Endodermal cell (in vitro differentiated cells): ENCODE data around the gene UCP1. TPM values are rescaled to one million over a fixed set of nuclear protein-coding genes. Genes with fewer than 3 reads are reported as not detected.
A peak's percentile ranks its signal among the peaks of the same experiment; 100 is the strongest.

Experiments used
- DNase-seq: peaks from one replicate; pipeline ENCODE4 v3.0.0-alpha.2; 2017
- H3K27ac ChIP-seq: 2 replicates; pipeline ENCODE4 v1.5.1; 2013; ENCODE audit warnings: mild to moderate bottlenecking, low read depth, low read length, moderate library complexity
- H3K27me3 ChIP-seq: 2 replicates; pipeline ENCODE4 v1.6.1; 2013; ENCODE audit warnings: mild to moderate bottlenecking, low read length, moderate library complexity; ENCODE audit not compliant: insufficient read depth, control insufficient read depth, poor library complexity, severe bottlenecking
- H3K36me3 ChIP-seq: 2 replicates; pipeline ENCODE4 v1.7.0; 2013; ENCODE audit warnings: mild to moderate bottlenecking, low read length, moderate library complexity; ENCODE audit not compliant: control insufficient read depth, insufficient read depth
- H3K4me1 ChIP-seq: one replicate; pipeline ENCODE4 v1.7.0; 2013; ENCODE audit warnings: low read length; ENCODE audit not compliant: control insufficient read depth, insufficient read depth
- H3K4me3 ChIP-seq: 2 replicates; pipeline ENCODE4 v1.5.1; 2013; ENCODE audit warnings: mild to moderate bottlenecking, low read length, moderate library complexity
- H3K9ac ChIP-seq: 2 replicates; pipeline ENCODE4 v1.6.1; 2013; ENCODE audit warnings: mild to moderate bottlenecking, low read length, moderate library complexity; ENCODE audit not compliant: poor library complexity, severe bottlenecking; ENCODE audit errors: extremely low read depth
- H3K9me3 ChIP-seq: 2 replicates; pipeline ENCODE4 v1.6.1; 2013; ENCODE audit warnings: mild to moderate bottlenecking, low read length, moderate library complexity; ENCODE audit not compliant: control insufficient read depth
- H3K27ac Mint-ChIP-seq: 2 replicates; pipeline ENCODE4 v1.8.0; 2020; ENCODE audit warnings: mixed read lengths
- H3K27me3 Mint-ChIP-seq: 2 replicates; pipeline ENCODE4 v1.8.0; 2021; ENCODE audit warnings: mild to moderate bottlenecking, mixed read lengths; ENCODE audit not compliant: insufficient read depth
- H3K36me3 Mint-ChIP-seq: 2 replicates; pipeline ENCODE4 v1.8.0; 2020; ENCODE audit warnings: low read depth, mixed read lengths
- H3K4me1 Mint-ChIP-seq: 2 replicates; pipeline ENCODE4 v1.8.0; 2020; ENCODE audit warnings: mixed read lengths
- H3K4me3 Mint-ChIP-seq: 2 replicates; pipeline ENCODE4 v1.8.0; 2020; ENCODE audit warnings: mild to moderate bottlenecking, moderate library complexity, mixed read lengths
- H3K9me3 Mint-ChIP-seq: 2 replicates; pipeline ENCODE4 v1.8.0; 2020; ENCODE audit warnings: mild to moderate bottlenecking, mixed read lengths
- CTCF ChIP-seq: fragments of 200-600 bp; sonication (generic); conservative IDR thresholded peaks from 2 replicates; pipeline ENCODE4 v1.5.0; 2021; ENCODE audit warnings: antibody characterized with exemption, mild to moderate bottlenecking
- WGBS, 2 experiments: methylation state at CpG; one replicate each; pipeline versions ENCODE4 v1.1.5 to v1.1.7; 2013; ENCODE audit warnings: missing lambda C conversion rate in 2 of 2, mixed read lengths in 1 of 2; ENCODE audit not compliant: insufficient coverage in 1 of 2, insufficient read length in 1 of 2; 5-methylcytosine and 5-hydroxymethylcytosine counted together
- total RNA-seq, 2 donors: library from RNA; stranded (reverse); fragmentation: NEBNext Ultra II Directional in 1 of 2; extraction: Animal tissue kit (Norgen Biotek cat#: 25700) in 1 of 2; gene quantifications; 2 replicates in 1 of 2; 3 replicates in 1 of 2; pipeline ENCODE4 v1.2.1, GENCODE V29; 2021

Gene UCP1
- total RNA-seq, 2 donors from 2014 or later, result 0.24 TPM; not detected in 1

- no peaks in the 10 kb centered on the region for H3K4me1 ChIP-seq
- H3K4me3 ChIP-seq, result no peak overlapping the region
- H3K27me3 ChIP-seq, result no peaks in the 10 kb centered on the region
- H3K27ac Mint-ChIP-seq, result no peak overlapping the region
- WGBS, 2 experiments, result 80 to 84% methylated on average over 1 to 2 of the region's 2 CpGs
- no peaks in the 10 kb centered on the region for H3K36me3 ChIP-seq
- no peak overlapping the region for H3K4me3 Mint-ChIP-seq
- TF ChIP-seq CTCF, result no peak
- H3K27ac ChIP-seq, result no peak overlapping the region
- DNase-seq, result no peak
- no peak overlapping the region for H3K9ac ChIP-seq
- no peaks in the 10 kb centered on the region for H3K9me3 Mint-ChIP-seq
- H3K4me1 Mint-ChIP-seq, result peaks cover 12% of the 10 kb centered on the region
- H3K36me3 Mint-ChIP-seq, result no peaks in the 10 kb centered on the region
- H3K27me3 Mint-ChIP-seq, result no peaks in the 10 kb centered on the region
- no peaks in the 10 kb centered on the region for H3K9me3 ChIP-seq
Observed at GRCh38 chr4:140602714-140603113, 34.0 kb upstream of the UCP1 start.

- no peak overlapping the region for H3K4me3 ChIP-seq
- Mint-ChIP-seq H3K27me3 (no peaks in the 10 kb centered on the region), H3K4me3 (no peak overlapping the region), H3K36me3 (no peaks in the 10 kb centered on the region), H3K9me3 (no peaks in the 10 kb centered on the region), H3K4me1 (peaks cover 12% of the 10 kb centered on the region), H3K27ac (no peak overlapping the region)
- no peak for TF ChIP-seq CTCF
- H3K27me3 ChIP-seq, result no peaks in the 10 kb centered on the region
- WGBS, 2 experiments, result 82 to 89% methylated on average over 2 to 8 of the region's 8 CpGs
- H3K9ac ChIP-seq, result no peak overlapping the region
- no peak for DNase-seq
- H3K27ac ChIP-seq, result no peak overlapping the region
- no peaks in the 10 kb centered on the region for H3K4me1 ChIP-seq
- H3K36me3 ChIP-seq, result no peaks in the 10 kb centered on the region
- no peaks in the 10 kb centered on the region for H3K9me3 ChIP-seq
Observed at GRCh38 chr4:140600408-140600807, 31.6 kb upstream of the UCP1 start.

GRCh38 chr4:140595065-140595464, 26.3 kb upstream of the UCP1 start:
- no peak overlapping the region for H3K27ac ChIP-seq
- H3K36me3 Mint-ChIP-seq, result no peaks in the 10 kb centered on the region
- no peak overlapping the region for H3K4me3 ChIP-seq
- peaks cover 3% of the 10 kb centered on the region for H3K27me3 ChIP-seq
- no peak overlapping the region for H3K9ac ChIP-seq
- peaks cover 3% of the 10 kb centered on the region for H3K4me1 Mint-ChIP-seq
- H3K36me3 ChIP-seq, result no peaks in the 10 kb centered on the region
- 24% methylated on average over 1 of the region's 1 CpG; no CpG with 5 or more reads in 1 of the 2 experiments for WGBS, 2 experiments
- DNase-seq, result peak; percentile 81
- H3K9me3 ChIP-seq, result no peaks in the 10 kb centered on the region
- TF ChIP-seq CTCF, result peak; percentile 86
- no peak overlapping the region for H3K27ac Mint-ChIP-seq
- no peak overlapping the region for H3K4me3 Mint-ChIP-seq
- peaks cover 15% of the 10 kb centered on the region for H3K27me3 Mint-ChIP-seq
- no peaks in the 10 kb centered on the region for H3K4me1 ChIP-seq
- H3K9me3 Mint-ChIP-seq, result peaks cover 2% of the 10 kb centered on the region
